ENCODE measurements around the gene CAVIN2. TPM values are rescaled to one million over a fixed set of nuclear protein-coding genes. Genes with fewer than 3 reads are reported as not detected.

Gene CAVIN2
- total RNA-seq, 2 experiments from 2014 or later = 0.14 to 0.16 TPM

GRCh38 chr2:191885098-191885497 is 38.2 kb upstream of the CAVIN2 start:
- H3K27me3 Mint-ChIP-seq = no peaks in the 10 kb centered on the region
- CTCF ChIA-PET = no interaction called here
- Histone ChIP-seq H3K27ac (ENCODE audit: low read depth in 1 of 2, low read length in 2 of 2) (no peak overlapping the region), H3K27me3 (ENCODE audit: control insufficient read depth in 1 of 2, insufficient read depth in 2 of 2, low read length in 2 of 2) (no peaks in the 10 kb centered on the region), H3K4me3 (ENCODE audit: low read length) (no peak overlapping the region), H3K4me1 (ENCODE audit: insufficient read depth, low read length) (no peaks in the 10 kb centered on the region), H3K36me3 (ENCODE audit: insufficient read depth, low read length) (no peaks in the 10 kb centered on the region), H3K9me3 (ENCODE audit: control insufficient read depth in 1 of 2, insufficient read depth in 1 of 2, low read length in 2 of 2) (peaks cover 0 to 8% of the 10 kb centered on the region in 2 experiments)
- DNase-seq (no peak), ATAC-seq (ENCODE audit: poor library complexity) (no peak)
- H3K4me1 Mint-ChIP-seq (ENCODE audit: low read depth) = no peaks in the 10 kb centered on the region
- no peak overlapping the region for H3K4me3 Mint-ChIP-seq
- TF ChIP-seq, protein P1, sequence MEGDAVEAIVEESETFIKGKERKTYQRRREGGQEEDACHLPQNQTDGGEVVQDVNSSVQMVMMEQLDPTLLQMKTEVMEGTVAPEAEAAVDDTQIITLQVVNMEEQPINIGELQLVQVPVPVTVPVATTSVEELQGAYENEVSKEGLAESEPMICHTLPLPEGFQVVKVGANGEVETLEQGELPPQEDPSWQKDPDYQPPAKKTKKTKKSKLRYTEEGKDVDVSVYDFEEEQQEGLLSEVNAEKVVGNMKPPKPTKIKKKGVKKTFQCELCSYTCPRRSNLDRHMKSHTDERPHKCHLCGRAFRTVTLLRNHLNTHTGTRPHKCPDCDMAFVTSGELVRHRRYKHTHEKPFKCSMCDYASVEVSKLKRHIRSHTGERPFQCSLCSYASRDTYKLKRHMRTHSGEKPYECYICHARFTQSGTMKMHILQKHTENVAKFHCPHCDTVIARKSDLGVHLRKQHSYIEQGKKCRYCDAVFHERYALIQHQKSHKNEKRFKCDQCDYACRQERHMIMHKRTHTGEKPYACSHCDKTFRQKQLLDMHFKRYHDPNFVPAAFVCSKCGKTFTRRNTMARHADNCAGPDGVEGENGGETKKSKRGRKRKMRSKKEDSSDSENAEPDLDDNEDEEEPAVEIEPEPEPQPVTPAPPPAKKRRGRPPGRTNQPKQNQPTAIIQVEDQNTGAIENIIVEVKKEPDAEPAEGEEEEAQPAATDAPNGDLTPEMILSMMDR (IDR thresholded peaks at IDR 0.05) = no peak
- H3K9me3 Mint-ChIP-seq = no peaks in the 10 kb centered on the region
- POLR2A ChIA-PET = no interaction called here
- intact Hi-C loops (cut with DNase I, micrococcal nuclease) = no loop called here
- no peaks in the 10 kb centered on the region for H3K36me3 Mint-ChIP-seq (ENCODE audit: low read depth)
- H3K27ac Mint-ChIP-seq = no peak overlapping the region

DNA sequence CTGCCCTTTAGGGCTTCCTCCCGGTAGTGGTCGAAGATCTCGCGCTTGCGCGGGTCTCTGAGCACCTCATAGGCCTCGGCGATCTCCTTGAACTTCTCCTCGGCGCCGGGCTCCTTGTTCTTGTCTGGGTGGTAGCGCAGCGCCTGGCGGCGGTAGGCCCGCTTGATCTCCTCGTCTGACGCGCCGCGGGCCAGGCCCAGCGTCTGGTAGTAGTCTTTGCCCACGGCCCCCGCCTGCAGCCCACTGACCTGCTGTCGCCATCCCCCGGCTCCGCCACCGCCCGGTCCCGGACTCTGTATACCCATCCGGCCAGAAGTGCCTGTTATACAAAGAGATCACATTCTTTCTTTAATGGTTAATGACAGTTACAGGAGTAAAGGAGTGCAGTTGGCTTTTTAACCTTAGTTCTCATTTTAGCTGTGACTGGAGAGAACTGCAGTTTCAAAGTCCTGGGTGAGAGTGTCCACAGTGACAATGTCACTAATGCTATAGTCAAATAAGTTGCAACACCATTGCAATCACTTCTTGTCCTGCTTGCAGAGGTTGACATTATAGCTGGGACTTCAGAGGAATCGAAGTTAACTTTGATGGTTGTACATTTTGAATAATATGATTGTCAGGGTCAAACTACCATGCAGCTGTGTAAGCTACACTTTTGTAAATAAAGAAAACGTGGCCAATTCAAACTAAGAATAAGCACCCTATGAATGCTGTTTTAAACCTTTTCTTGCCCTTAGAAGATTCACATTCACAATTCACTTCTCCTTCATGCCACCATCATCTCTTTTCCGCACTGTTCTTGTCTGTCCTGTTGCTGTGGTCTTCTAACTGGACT is 35.3 kb upstream of the CAVIN2 start:
- intact Hi-C loops (cut with DNase I, micrococcal nuclease) = no loop called here

DNA sequence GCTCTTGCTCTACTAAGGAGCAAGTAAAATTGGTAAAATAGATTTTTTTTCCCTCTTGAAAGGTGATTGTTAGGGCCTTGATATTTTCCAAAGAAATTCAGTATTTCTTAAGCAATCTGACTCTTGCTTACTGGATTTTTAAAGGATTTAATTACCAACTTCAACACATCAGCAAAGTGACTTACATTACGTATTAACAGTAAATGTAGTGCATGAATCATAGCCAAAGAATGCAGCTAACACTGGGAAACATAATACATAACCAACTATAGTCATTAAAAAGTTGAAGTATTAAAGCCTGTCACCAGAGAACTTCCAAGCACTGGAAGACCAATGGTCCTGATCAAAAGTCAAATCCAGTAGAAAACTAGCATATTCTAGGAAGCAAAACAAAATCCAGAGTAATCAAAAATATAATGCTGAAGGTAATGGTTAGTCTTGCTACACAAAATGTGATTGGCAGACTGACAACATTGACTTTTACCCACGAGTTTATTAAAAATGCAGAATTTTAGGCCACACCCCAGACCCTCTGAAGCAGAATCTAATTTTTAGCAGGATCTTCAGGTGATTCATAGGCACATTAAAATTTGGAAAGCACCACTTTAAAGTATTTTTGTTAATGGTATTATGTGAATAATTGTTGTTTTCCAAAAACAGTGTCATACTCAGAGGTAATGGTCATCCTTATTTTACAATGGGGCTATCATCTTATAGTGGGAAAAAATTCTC is 31.8 kb upstream of the CAVIN2 start:
- Histone ChIP-seq H3K4me3 (ENCODE audit: low read length) (no peak overlapping the region), H3K27me3 (ENCODE audit: control insufficient read depth in 1 of 2, insufficient read depth in 2 of 2, low read length in 2 of 2) (peaks cover 0 to 6% of the 10 kb centered on the region in 2 experiments), H3K27ac (ENCODE audit: low read depth in 1 of 2, low read length in 2 of 2) (no peak overlapping the region), H3K9me3 (ENCODE audit: control insufficient read depth in 1 of 2, insufficient read depth in 1 of 2, low read length in 2 of 2) (peaks cover 0 to 8% of the 10 kb centered on the region in 2 experiments), H3K4me1 (ENCODE audit: insufficient read depth, low read length) (no peaks in the 10 kb centered on the region), H3K36me3 (ENCODE audit: insufficient read depth, low read length) (no peaks in the 10 kb centered on the region)
- no peak overlapping the region for H3K27ac Mint-ChIP-seq
- H3K36me3 Mint-ChIP-seq (ENCODE audit: low read depth) = no peaks in the 10 kb centered on the region
- H3K9me3 Mint-ChIP-seq = no peaks in the 10 kb centered on the region
- H3K4me1 Mint-ChIP-seq (ENCODE audit: low read depth) = no peaks in the 10 kb centered on the region
- H3K27me3 Mint-ChIP-seq = peaks cover 3% of the 10 kb centered on the region
- TF ChIP-seq, protein P1 (IDR thresholded peaks at IDR 0.05) = no peak
- ChIA-PET CTCF (no interaction called here), POLR2A (no interaction called here)
- ATAC-seq (ENCODE audit: poor library complexity) = no peak
- H3K4me3 Mint-ChIP-seq = no peak overlapping the region
- DNase-seq = no peak
- intact Hi-C loops (cut with DNase I, micrococcal nuclease) = no loop called here

More for the DNA sequence above, 35.3 kb upstream of the CAVIN2 start:
- Histone ChIP-seq H3K27me3 (ENCODE audit: control insufficient read depth in 1 of 2, insufficient read depth in 2 of 2, low read length in 2 of 2) (no peaks in the 10 kb centered on the region), H3K4me3 (ENCODE audit: low read length) (no peak overlapping the region), H3K27ac (ENCODE audit: low read depth in 1 of 2, low read length in 2 of 2) (no peak overlapping the region), H3K9me3 (ENCODE audit: control insufficient read depth in 1 of 2, insufficient read depth in 1 of 2, low read length in 2 of 2) (peaks cover 0 to 8% of the 10 kb centered on the region in 2 experiments), H3K4me1 (ENCODE audit: insufficient read depth, low read length) (no peaks in the 10 kb centered on the region), H3K36me3 (ENCODE audit: insufficient read depth, low read length) (no peaks in the 10 kb centered on the region)
- no peaks in the 10 kb centered on the region for H3K36me3 Mint-ChIP-seq (ENCODE audit: low read depth)
- ChIA-PET CTCF (no interaction called here), POLR2A (no interaction called here)
- H3K9me3 Mint-ChIP-seq = no peaks in the 10 kb centered on the region
- no peak overlapping the region for H3K4me3 Mint-ChIP-seq
- ATAC-seq (ENCODE audit: poor library complexity) (no peak), DNase-seq (peak in 1 of 14 experiments; percentile 10)
- TF ChIP-seq, protein P1 (IDR thresholded peaks at IDR 0.05) = no peak
- no peaks in the 10 kb centered on the region for H3K27me3 Mint-ChIP-seq
- H3K27ac Mint-ChIP-seq = no peak overlapping the region
- H3K4me1 Mint-ChIP-seq (ENCODE audit: low read depth) = no peaks in the 10 kb centered on the region
